GM18511 (cell line): ENCODE data around the gene PHLPP2.

Source experiments
- ATAC-seq: cut with Tn5 transposase; IDR thresholded peaks from one replicate; pipeline ENCODE4 v1.9.1; 2021; ENCODE audit warnings: mild to moderate bottlenecking, moderate library complexity; ENCODE audit not compliant: unreplicated experiment

PHLPP2 gene

GRCh38 chr16:71724320-71724751 is at the start of gene PHLPP2:
Gene PHLPP2, minus strand, starts transcription at chr16:71724701. Its CDS starts 9,906 bp downstream, at chr16:71714795.
- ATAC-seq, result no peak

- ATAC-seq, result no peak
These were observed 47.1 kb upstream of the PHLPP2 start for GRCh38 chr16:71771571-71771970.

- no peak for ATAC-seq
These were observed 44.7 kb upstream of the PHLPP2 start for GRCh38 chr16:71769222-71769621.

GRCh38 chr16:71767060-71767900 is 42.8 kb upstream of the PHLPP2 start:
- ATAC-seq, result no peak

- no peak for ATAC-seq
These were observed 37.7 kb upstream of the PHLPP2 start for GRCh38 chr16:71762186-71762585.

- ATAC-seq, result no peak
These were observed 36.6 kb upstream of the PHLPP2 start for GRCh38 chr16:71761097-71761496.

- ATAC-seq, result no peak
These were observed 33.8 kb upstream of the PHLPP2 start for GRCh38 chr16:71758293-71758760.

- ATAC-seq, result no peak
These were observed 30.2 kb upstream of the PHLPP2 start for GRCh38 chr16:71754652-71755051.

- no peak for ATAC-seq
These were observed 29.6 kb upstream of the PHLPP2 start for GRCh38 chr16:71754108-71754507.

GRCh38 chr16:71748226-71748625 is 23.7 kb upstream of the PHLPP2 start:
- ATAC-seq, result no peak

GRCh38 chr16:71746442-71747046 is 22.0 kb upstream of the PHLPP2 start:
- no peak for ATAC-seq

GRCh38 chr16:71738855-71739254 is 14.4 kb upstream of the PHLPP2 start:
- ATAC-seq, result no peak

GRCh38 chr16:71737501-71737900 is 13.0 kb upstream of the PHLPP2 start:
- no peak for ATAC-seq

GRCh38 chr16:71734511-71734910 is 10.0 kb upstream of the PHLPP2 start:
- ATAC-seq, result no peak

- ATAC-seq, result no peak
These were observed 8.1 kb upstream of the PHLPP2 start for GRCh38 chr16:71732587-71732986.

GRCh38 chr16:71727551-71728324 is 3.2 kb upstream of the PHLPP2 start:
- ATAC-seq, result no peak

- no peak for ATAC-seq
These were observed 2.2 kb upstream of the PHLPP2 start for GRCh38 chr16:71726476-71727315.

- peak; percentile 74 for ATAC-seq
These were observed 773 bp downstream of the PHLPP2 start for GRCh38 chr16:71723537-71724319.

GRCh38 chr16:71722801-71723536 is 1.5 kb downstream of the PHLPP2 start:
- ATAC-seq, result peak; percentile 46
